ENCODE data around the gene SHH.
A peak's percentile ranks its signal among the peaks of the same experiment; 100 is the strongest.

DNA sequence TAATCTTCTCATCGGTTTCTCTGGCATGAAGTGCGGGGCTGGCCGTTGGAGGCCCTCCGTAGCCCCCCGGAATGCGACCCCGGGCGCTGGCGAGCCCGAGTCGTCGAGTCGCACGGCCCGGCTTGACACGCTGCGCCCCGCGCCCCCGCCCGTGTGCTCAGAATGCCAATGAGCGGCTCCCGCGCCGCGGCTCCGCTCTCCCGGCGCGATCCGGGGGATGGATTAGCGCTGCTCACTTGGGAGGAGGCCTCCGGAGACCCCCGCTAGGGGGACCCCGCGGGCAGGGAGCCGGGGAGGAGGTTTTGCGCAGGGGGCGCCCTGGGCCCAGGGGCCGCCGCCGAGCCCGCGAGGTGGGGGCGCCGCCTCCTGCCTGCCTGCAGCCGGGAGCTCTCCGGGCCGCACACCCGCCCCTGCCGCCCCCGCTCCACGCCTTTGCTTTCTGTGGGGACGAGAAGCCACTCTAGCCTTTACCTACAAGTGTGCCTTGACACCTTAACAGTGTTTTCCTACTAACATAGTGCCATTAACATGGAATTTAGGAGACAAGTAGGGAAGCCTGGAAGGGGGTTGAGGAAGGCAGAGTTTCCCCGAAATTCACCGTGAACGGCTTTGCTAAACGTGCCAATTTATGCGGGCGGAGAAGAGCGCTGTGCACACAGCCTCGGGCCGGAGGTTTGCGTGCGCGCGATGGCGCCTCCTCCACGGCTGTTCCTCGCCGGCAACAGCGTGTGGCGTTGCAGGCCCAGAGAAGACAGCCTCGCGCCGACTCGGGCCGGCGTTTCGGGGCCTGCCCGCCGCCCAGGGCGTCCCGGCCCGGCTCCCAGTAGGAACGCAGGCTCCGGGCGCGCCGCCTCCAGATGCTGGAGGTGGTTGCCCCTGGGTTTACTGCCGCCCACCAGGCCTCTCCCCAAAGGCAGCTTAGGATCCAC is 7.1 kb downstream of the SHH start:
- TF ChIP-seq CTCF (conservative IDR thresholded peaks at IDR 0.05; ENCODE audit: low read length) (peak; percentile 71), EZH2phosphoT487 (IDR thresholded peaks at IDR 0.05; ENCODE audit: borderline replicate concordance) (no peak)

Data from Loucy (cell line).